Fibroblast of skin of abdomen (primary cell): ENCODE results near the gene IDH2. TPM values are rescaled to one million over a fixed set of nuclear protein-coding genes. Genes with fewer than 3 reads are reported as not detected.
"Not testable (repeated sequence)": the region's sequence is repeated elsewhere in the genome, so short reads cannot be mapped to it uniquely, and the experiment has no call there.

Experiments used
- DNase-seq: peaks from one replicate; pipeline ENCODE4 v3.0.0-alpha.2; 2013
- polyA plus RNA-seq, 2 experiments: library from polyadenylated mRNA; unstranded; fragments of 120-200 nt; gene quantifications; one replicate each; pipeline ENCODE4 v1.2.1, GENCODE V29; 2013; ENCODE audit not compliant: insufficient read length in 2 of 2

Gene IDH2
- 124 TPM for polyA plus RNA-seq (2013, experiment 1 of 2; ENCODE audit: insufficient read length)
- 133 TPM for polyA plus RNA-seq (2013, experiment 2 of 2; ENCODE audit: insufficient read length)

DNA sequence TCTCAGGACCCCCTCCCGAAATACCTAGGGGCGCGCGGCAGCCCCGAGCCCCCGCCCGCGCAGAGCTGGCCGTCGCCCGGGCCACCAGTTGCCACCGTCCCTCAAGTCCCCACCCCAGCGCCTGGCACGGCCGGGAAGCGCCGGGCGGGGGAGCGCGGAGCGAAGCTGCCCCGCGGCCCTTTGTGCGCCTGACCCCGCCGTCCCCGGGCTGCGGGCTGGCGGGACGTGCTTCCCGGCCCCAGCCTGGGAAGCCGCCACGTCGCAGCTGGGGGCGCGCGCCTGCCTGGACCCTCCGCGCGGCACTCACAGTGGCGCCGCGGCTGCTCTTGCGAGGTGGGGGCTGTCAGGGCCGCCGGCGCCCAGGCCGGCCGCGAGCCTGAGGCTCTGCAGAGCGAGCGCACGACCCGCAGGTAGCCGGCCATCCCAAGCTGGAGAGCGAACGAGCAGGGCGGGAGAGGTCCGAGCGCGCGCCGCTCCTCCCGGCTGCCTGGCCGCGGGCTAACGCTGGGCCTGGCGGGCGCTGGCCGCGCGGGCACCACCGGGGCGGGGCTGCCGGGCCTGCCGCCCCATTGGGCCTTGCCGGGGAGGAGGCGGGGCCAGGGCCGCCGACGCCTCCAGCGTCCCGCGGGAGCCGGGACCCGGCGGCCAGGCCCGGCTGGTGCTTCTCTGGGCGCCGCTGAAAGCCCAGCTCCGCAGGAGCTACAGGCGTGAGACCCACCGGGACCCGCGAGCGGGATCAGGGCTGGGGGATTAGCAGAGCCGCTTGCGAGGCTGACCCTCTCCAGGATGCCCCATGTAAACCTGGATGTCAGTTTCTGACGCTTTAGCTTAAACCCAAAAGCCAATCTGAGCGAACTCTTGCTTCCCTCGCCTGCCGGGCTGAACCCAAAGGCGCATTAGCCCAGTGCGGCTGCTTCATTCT, at the start of gene IDH2:
IDH2 (minus strand) TSS at position 500 of the 922 bp plus-strand sequence; CDS start at position 422, 78 bp downstream.
- DNase-seq = peak; percentile 82

DNA sequence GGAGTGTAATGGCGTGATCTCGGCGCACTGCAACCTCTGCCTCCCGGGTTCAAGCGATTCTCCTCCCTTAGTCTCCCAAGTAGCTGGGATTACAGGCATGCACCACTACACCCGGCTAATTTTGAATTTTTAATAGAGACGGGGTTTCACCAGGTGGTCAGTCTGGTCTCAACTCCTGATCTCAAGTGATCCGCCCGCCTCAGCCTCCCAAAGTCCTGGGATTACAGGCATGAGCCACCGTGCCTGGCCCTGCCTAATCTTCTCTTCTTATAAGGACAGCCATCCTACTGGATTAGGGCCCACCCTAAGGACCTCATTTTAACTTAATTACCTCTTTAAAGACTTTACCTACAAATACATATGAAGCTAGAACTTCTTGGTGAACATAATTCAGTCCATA, 48.3 kb upstream of the IDH2 start:
- DNase-seq = not testable (repeated sequence)

DNA sequence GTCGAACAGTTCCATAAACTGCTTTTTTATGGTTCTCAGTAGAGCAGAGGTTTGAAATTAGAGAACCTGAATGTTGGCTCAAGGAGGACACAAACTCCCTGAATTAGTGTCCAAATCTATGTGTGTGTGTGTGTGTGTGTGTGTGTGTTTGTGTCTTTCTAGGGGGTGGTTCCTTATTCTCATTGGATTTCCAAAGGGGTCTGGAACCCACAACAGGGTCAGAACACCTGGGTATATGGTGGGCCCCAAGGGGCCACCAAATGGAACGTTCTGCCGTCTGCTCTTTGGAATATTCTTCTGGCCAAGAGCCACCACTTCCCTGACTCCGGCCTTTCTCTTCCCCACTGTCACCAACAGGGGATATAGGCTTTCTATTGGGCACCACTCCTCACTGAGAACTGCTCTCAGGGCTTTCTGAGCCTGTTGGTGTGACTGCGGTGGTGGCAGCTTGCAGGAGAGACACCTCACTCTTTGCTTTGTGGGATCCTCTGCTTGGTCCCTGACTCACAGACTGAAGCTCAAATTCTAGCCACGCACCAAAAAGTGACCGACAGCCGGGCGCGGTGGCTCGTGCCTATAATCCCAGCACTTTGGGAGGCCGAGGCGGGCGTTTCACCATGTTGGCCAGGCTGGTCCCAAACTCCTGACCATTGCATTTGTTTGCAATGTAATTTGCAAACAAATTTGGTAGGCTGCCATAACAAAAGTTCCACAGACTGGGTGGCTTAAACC, 47.5 kb upstream of the IDH2 start:
- DNase-seq = no peak

DNA sequence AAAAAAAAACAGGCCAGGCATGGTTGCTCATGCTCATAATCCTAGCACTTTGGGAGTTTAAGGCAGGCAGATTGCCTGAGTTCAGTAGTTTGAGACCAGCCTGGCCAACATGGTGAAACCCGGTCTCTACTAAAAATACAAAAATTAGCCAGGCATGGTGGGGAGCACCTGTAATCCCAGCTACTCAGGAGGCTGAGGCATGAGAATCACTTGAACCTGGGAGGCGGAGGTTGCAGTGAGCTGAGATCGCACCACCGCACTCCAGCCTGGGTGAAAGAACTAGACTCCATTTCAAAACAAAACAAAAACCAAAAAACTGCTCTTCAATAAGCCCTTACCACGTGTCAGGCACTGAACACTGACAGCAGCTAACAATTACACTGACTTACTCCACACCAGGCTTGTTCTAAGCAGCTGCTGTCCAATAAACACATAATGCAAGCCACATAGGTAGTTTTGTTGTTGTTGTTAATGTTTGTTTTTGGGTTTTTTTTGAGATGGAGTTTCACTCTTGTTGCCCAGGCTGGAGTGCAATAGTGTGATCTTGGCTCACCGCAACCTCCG, 44.0 kb upstream of the IDH2 start:
- not testable (repeated sequence) for DNase-seq

DNA sequence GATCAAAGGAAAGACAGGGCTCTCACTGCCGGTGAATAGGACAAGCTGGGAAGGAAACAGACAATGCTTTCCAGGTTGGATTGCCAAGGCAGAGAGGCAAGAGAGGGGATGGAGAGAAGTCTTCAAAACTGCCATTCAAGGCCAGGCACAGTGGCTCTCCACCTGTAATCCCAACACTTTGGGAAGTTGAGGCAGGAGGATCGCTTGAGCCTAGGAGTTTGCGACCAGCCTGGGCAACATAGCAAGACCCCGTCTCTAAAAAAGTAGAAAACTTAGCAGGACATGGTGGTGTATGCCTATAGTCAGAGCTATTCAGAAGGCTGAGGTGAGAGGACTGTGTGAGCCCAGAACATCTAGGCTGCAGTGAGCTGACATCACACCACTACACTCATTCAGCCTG, 43.5 kb upstream of the IDH2 start:
- no peak for DNase-seq

DNA sequence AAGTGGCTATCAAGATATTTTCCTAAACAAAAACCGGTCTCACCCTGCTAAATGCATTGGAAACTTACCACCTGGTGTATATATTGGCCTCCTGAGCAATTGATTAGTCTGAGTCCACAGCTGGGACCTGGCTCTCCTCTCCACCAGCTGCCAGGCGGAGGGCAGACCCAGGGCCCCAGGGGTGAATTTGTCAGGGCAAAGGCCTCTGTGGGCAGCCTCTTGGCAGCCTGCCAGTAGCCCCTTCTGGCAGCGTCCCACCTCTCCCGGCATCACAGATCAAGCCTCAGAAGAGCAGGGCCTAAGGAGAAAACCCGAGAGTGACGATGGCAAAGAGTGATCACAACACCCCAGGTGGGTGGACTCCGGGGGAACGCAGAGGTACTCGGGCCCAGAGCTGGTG, 43.0 kb upstream of the IDH2 start:
- no peak for DNase-seq

DNA sequence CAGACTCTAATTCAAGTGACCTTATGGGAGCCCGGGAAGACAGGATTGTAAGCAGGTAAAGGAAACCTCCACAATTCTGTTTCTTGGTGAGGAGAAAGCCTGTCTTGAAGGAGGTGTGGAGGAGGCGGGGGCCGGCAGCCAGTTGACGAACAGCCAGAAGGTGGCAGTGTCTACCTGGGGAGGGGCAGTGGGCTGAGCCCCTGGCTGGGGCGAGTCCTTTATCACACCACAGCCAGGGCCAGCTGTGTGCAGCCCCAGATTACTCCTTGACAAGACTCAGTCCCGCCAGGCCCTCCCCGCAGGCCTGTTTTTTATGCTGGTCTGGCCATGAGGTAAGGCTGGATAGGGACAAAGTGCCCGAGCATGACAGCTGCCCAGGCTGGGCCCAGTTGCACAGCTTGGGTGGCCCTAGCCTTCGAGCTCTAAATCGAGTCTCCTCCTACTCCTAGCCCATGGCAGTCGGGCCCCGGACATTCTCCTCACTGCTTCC, 40.9 kb upstream of the IDH2 start:
- peak; percentile 37 for DNase-seq

DNA sequence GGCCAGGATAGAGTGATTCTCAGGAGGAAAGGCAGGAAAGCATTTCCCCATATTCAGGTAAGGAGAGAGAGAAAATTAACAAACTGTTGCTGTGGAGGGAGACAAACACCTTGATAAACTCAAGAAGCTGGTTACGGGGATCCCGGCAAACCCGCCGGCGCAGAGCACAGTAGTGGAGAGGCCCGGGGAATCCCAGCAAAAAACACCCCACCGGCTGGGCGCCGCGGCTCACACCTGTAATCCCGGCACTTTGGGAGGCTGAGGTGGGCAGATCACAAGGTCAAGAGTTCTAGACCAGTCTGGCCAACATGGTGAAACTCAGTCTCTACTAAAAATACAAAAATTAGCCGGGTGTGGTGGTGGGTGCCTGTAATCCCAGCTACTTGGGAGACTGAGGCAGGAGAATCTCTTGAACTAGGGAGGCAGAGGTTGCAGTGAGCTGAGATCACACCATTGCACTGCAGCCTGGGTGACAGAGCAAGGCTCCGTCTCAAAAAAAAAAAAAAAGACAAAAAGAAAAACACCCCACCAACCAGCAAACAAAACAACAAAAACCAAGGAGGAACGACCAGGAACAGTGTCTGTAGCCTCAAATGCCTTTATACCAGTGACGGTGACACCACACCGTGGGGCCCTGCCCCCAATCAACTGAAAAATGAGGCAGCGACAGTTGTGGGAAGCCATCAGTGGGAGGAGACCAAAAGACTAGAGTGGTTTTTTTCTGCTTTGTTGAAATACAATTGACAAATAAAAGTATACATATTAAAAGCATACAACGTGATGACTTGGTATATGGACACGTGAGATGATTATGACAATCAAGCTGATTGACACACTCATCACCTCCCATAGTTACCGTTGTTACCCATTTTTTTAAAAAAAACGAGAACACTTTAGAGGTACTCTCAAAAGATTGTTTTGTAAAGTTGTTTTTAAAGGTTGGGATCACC, 40.2 kb upstream of the IDH2 start:
- DNase-seq = no peak

DNA sequence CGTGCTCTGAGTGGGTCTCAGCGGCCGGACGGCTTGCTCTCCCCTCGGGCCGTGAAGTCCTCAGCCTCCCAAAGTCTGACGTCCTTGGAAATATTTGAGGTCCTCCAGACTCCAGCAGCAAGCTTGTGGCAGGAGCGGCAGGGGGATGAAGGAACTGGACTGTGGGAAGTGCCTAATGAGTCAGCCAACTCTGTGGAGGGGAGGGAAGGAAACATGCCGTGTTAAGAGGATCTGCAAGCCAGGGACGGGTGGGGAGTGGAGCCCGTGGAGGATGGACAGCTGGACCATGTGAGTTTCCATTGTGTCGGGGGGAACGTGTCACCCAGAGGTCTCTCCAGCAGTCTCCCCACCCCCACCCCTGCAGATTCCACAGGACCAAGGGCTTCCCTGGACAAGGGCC, 39.4 kb upstream of the IDH2 start:
- peak; percentile 36 for DNase-seq

DNA sequence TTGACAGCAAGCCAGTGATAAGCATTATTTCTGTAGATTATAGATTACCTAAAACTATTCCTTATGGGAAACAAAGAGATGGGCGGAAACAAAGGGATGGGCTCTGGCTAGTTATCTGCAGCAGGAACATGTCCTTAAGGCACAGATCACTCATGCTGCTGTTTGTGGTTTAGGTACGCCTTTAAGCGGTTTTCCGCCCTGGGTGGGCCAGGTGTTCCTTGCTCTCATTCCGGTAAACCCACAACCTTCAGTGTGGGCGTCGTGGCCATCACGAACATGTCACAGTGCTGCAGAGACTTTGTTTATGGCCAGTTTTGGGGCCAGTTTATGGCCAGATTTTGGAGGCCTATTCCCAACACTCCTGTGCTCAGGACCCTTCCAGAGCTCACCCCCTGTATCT, 37.3 kb upstream of the IDH2 start:
- DNase-seq = not testable (repeated sequence)

DNA sequence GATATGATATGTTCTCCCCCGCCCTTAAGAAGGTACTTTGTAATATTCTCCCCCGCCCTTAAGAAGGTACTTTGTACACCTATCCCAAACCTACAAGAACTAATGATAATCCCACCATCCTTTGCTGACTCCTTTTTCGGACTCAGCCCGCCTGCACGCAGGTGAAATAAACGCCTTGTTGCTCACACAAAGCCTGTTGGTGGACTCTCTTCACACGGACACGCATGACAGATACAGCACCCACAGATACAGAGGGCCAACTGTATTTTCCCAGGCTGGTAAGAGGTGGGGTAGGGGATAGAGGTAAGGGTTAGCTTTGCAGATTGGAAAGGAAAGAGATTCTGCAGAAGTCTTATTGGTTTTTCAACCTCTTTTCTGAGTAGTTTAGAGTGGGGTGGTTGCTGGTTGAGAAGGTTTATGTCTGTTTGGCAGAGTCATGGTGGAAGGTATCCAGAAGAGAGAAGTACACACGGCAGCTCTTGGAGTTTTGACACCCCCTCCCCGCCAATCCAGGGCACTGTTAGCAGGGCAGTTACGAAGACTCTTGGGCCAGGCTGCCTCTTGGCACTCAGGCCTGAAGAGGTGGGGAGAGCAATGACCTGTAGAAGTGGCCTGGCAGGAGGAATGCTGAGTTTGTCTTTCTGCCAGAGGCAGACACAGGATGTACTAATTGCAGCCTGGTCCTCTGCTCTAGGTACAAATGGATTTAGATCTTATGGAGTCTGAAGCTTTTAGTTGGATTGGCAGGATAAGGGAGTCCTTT, 36.0 kb upstream of the IDH2 start:
- DNase-seq = no peak

DNA sequence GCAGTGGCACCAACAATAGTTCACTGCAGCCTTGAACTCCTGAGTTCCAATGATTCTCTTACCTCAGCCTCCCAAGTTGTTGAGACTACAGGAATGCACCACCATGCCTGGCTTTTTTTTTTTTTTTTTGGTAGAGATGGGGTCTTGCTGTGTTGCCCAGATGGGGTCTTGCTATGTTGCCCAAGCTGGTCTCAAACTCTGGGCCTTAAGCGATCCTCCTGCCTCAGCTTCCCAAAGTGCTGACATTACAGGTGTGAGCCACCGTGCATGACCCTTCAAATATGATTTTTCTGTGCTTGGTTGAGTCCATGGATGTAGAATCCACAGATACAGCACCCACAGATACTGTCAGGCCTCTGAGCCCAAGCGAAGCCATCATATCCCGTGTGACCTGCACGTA, 30.2 kb upstream of the IDH2 start:
- no peak for DNase-seq

DNA sequence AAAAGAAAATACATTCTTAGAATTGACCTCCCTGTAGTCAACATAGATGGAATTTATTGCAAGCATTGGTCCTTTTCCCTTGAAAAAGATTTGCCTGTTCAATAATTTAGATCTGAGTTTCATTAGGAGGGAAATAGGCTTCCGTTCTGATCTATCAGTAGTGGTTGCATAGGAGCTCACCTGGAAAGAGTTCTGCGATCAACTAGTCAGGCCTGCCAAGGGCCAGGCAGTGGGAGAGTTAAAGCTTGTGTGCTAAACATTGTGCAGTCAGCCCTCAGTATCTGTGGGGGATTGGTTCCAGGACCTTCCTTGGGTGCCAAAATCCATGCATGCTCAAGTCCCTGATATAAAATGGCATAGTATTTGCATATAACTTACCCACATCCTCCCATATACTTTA, 29.6 kb upstream of the IDH2 start:
- DNase-seq = no peak

DNA sequence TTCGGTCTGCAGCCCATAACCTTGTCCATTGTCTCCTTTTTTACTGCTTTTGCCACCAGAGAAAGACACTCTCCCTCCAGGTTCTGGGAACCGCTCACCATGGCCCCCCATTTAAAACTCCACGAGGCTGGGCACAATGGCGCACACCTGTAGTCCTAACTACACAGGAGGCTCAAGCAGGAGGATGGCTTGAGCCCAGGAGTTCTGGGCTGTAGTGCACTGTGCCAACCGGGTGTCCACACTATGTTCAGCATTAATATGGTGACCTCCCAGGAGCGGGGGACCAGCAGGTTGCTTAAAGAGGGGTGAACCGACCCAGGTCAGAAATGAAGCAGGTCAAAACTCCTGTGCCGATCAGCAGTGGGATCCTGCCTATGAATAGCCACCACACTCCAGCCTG, 28.0 kb upstream of the IDH2 start:
- DNase-seq = no peak

DNA sequence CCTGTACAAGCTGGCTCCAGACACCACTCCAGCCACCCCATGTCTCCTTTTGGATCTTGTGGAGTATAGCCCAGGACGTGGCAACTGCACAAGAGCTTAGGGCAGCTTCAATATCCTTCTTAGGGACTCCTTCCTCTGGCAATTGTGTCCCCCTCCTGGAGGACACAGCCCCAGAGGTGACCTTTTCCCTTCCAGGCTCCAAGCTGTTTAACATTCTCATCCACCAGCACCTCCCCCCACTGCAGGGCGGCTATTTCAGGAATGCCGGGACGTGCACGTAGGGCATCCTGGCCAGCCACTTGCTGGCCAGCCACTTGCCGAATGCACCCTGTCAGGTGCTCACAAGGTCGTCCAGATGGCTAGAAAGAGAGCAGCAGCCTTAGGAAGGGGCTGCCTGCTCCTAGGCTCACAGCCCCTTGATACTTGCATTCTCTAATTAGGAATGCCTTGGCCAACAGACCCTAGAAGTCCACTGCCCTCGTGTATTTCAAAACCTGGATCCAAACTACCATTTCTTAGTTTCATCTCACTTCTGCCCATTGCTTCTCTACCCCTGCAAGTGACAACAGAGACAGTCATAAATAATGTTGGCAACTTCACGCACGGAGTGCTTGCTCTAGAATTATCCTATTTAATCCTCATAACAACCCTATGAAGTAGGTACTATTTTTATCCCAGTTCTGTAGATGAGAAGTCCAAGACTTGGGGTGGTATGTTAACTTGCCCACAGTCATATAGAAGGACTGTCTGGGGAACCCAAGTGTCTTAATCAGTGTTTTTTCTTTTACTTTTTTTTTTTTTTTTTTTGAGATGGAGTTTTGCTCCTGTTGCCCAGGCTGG, 24.5 kb upstream of the IDH2 start:
- no peak for DNase-seq

DNA sequence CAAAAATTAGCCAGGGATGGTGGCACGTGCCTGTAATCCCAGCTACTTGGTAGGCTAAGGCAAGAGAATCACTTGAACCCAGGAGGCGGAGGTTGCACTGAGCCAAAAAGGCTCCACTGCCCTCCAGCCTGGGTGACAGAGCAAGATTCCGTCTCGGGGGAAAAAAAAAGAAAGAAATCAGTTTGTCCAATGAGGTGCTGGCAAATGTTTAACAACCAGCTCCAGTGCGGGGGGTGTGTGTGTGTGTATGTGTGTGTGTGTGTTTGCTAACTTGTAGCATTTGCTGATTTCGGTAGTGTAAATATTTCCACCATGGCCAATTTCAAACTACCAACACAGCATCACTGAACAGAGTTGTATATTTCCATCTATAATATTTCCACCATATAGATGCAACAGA, 23.8 kb upstream of the IDH2 start:
- DNase-seq = no peak

DNA sequence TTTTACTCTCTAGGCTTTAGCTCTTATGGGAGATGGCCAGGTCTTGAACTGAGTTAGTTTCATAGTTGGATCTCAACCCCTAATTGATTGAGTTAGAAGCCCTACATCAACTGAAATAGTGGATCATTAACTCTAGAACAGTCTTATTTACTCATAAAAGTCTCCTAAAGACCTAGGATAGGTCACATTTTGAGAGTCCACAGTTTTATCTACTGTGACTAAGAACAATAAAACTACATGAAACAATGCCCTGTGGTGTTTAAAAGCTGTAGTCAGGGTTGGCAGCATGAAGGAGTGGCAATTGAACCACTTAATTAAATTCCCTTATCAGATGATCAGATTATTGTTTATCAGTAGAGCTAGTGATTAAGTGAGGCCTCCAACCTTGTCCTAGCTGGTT, 22.2 kb upstream of the IDH2 start:
- no peak for DNase-seq

DNA sequence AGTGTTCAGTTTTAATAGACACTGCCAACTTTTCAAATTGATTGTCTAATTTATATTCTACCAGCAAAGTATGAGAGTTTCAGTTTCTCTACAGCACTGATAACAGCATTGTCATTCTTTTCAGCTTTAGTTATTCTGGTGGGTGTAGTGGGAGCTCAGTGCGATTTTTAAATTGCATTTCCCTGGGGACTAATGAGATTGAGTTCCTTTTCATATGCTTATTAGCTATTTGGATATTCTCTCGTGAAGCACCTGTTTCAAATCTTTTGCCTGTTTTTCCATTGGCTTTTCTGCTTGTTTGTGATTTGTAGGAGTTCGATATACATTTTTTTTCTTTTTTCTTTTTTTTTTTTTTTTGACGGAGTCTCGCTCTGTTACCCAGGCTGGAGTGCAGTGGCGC, 18.8 kb upstream of the IDH2 start:
- DNase-seq = no peak

DNA sequence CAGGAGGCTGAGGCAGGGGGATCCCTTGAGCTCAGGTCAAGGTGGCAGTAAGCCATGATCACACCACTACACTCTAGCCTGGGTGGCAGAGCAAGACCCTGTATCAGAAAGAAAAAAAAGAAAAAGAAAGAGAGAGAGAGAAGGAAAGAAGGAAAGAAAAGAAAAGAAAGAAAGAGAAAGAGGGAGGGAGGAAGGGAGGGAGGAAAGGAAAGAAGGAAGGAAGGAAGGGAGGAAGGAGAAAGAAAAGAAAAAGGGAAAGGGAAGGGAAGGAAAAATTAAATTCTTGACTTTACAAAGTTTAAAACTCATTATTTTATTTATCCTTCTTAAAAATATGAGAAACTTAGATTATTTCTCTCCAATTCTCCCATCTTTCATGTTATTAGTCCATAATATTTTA, 17.1 kb upstream of the IDH2 start:
- no peak for DNase-seq

DNA sequence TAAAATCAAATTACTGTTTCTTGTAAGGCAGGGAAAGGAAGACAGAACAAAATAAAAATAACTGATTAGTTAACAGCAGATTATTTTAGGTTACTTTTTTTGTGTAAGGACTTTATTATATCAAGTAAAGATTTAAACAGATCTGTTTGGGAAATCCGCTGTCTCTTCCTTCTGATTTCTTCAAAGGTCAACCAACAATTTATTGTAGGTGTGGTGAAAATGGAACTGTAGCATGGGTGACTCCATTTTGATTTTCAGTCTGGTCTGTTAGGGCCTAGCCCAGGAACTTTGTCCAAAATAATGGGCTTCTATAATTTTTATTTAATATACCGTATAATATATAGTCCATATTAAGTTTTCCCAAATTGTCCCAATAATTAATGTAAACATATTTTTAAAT, 13.5 kb upstream of the IDH2 start:
- DNase-seq = no peak
